Small intestine (tissue), 7 donors: ENCODE measurements around the gene EIF3F. TPM values are rescaled to one million over a fixed set of nuclear protein-coding genes. Genes with fewer than 3 reads are reported as not detected.

Experiments
- DNase-seq, 2 donors: peaks; one replicate each; pipeline versions ENCODE4 v3.0.0 to v3.0.0-alpha.2; 2013
- FAIRE-seq: peaks from 2 replicates; lab custom pipeline; 2012; peaks lifted over from hg19 to GRCh38; lab: Jason Lieb, UNC
- H3K27ac ChIP-seq, 3 donors: one replicate each; pipeline ENCODE4 v1.5.1; 2013; ENCODE audit warnings: low read length in 2 of 3, mild to moderate bottlenecking in 2 of 3, control low read depth in 1 of 3, inconsistent platforms in 1 of 3, low read depth in 1 of 3, moderate library complexity in 1 of 3
- H3K27me3 ChIP-seq, 3 donors: one replicate each; pipeline ENCODE4 v1.6.1; 2013; ENCODE audit warnings: low read length in 3 of 3, inconsistent platforms in 1 of 3; ENCODE audit not compliant: control insufficient read depth in 3 of 3, insufficient read depth in 3 of 3
- H3K36me3 ChIP-seq, 3 donors: one replicate each; pipeline ENCODE4 v1.6.1; 2013; ENCODE audit warnings: low read length in 3 of 3, inconsistent platforms in 1 of 3, low read depth in 1 of 3, mild to moderate bottlenecking in 1 of 3, moderate library complexity in 1 of 3; ENCODE audit not compliant: control insufficient read depth in 3 of 3, insufficient read depth in 2 of 3
- H3K4me1 ChIP-seq, 3 donors: one replicate each; pipeline ENCODE4 v1.6.1; 2013; ENCODE audit warnings: low read length in 2 of 3, inconsistent platforms in 1 of 3, low read depth in 1 of 3, mild to moderate bottlenecking in 1 of 3, moderate library complexity in 1 of 3; ENCODE audit not compliant: control insufficient read depth in 3 of 3, insufficient read depth in 2 of 3
- H3K4me3 ChIP-seq, 3 donors: one replicate each; pipeline ENCODE4 v1.5.1; 2013; ENCODE audit warnings: low read length in 3 of 3, control low read depth in 1 of 3, inconsistent platforms in 1 of 3, low read depth in 1 of 3, mild to moderate bottlenecking in 1 of 3, moderate library complexity in 1 of 3
- H3K9me3 ChIP-seq, 2 donors: one replicate each; pipeline ENCODE4 v1.6.1; 2013; ENCODE audit warnings: low read depth in 1 of 2, low read length in 1 of 2; ENCODE audit not compliant: control insufficient read depth in 2 of 2, insufficient read depth in 1 of 2
- WGBS, 3 donors: extraction: QIAGEN DNeasy Blood & Tissue Kit; methylation state at CpG; one replicate each; pipeline ENCODE4 v1.1.7; 2013; 5-methylcytosine and 5-hydroxymethylcytosine counted together
- polyA plus RNA-seq, 4 donors: library from polyadenylated mRNA; stranded (reverse) in 3 of 4; unstranded in 1 of 4; fragments of 200-250 nt in 3 of 4; fragments of 120-200 nt in 1 of 4; gene quantifications; one replicate each; pipeline versions ENCODE4 v1.2.1 to v1.2.3, GENCODE V29; 2013
- donor health status: healthy with polysubstance abuse.
- donor health status: control.
- donor health status: control.
- donor health status: Bipolar disorder and iron deficiency.
- donor health status: healthy.

Gene EIF3F
- polyA plus RNA-seq, 4 donors = 371 to 530 (median 444) TPM

- no peak overlapping the region for H3K27ac ChIP-seq
- WGBS, 3 donors = 72 to 85% (median 80%) methylated on average over 5 of the region's 5 CpGs
- H3K4me1 ChIP-seq = no peaks in the 10 kb centered on the region
- no peak overlapping the region for H3K4me3 ChIP-seq
- no peaks in the 10 kb centered on the region for H3K36me3 ChIP-seq
- DNase-seq (no peak), FAIRE-seq (no peak)
- peaks cover 0 to 49% (median 8%) of the 10 kb centered on the region in 3 donors for H3K27me3 ChIP-seq
- no peaks in the 10 kb centered on the region for H3K9me3 ChIP-seq
Observed at GRCh38 chr11:8013833-8014232, 26.7 kb downstream of the EIF3F start.

GRCh38 chr11:8015753-8016239, 28.7 kb downstream of the EIF3F start:
- DNase-seq (no peak), FAIRE-seq (no peak)
- H3K4me3 ChIP-seq = no peak overlapping the region
- H3K27me3 ChIP-seq = peaks cover 0 to 65% (median 6%) of the 10 kb centered on the region in 3 donors
- no peaks in the 10 kb centered on the region for H3K4me1 ChIP-seq
- no peaks in the 10 kb centered on the region for H3K9me3 ChIP-seq
- no peaks in the 10 kb centered on the region for H3K36me3 ChIP-seq
- 57 to 62% (median 58%) methylated on average over 4 of the region's 4 CpGs for WGBS, 3 donors
- no peak overlapping the region for H3K27ac ChIP-seq

- Histone ChIP-seq H3K4me3 (no peak overlapping the region), H3K9me3 (no peaks in the 10 kb centered on the region), H3K27me3 (peaks cover 0 to 70% (median 6%) of the 10 kb centered on the region in 3 donors), H3K4me1 (no peaks in the 10 kb centered on the region), H3K36me3 (no peaks in the 10 kb centered on the region), H3K27ac (no peak overlapping the region)
- no peak for FAIRE-seq
- DNase-seq = no peak
- 18 to 31% (median 19%) methylated on average over 4 of the region's 4 CpGs for WGBS, 3 donors
Observed at GRCh38 chr11:8016440-8016839, 29.3 kb downstream of the EIF3F start.

- no peaks in the 10 kb centered on the region for H3K9me3 ChIP-seq
- no peak overlapping the region for H3K4me3 ChIP-seq
- peaks cover 0 to 67% (median 6%) of the 10 kb centered on the region in 3 donors for H3K27me3 ChIP-seq
- no peak overlapping the region for H3K27ac ChIP-seq
- DNase-seq (no peak), FAIRE-seq (no peak)
- WGBS, 3 donors = 88 to 97% (median 92%) methylated on average over 2 of the region's 2 CpGs
- no peaks in the 10 kb centered on the region for H3K36me3 ChIP-seq
- no peaks in the 10 kb centered on the region for H3K4me1 ChIP-seq
Observed at GRCh38 chr11:8017071-8017470, 29.9 kb downstream of the EIF3F start.

- H3K27ac ChIP-seq = no peak overlapping the region
- H3K4me1 ChIP-seq = no peaks in the 10 kb centered on the region
- H3K9me3 ChIP-seq = no peaks in the 10 kb centered on the region
- FAIRE-seq (no peak), DNase-seq (no peak)
- no peaks in the 10 kb centered on the region for H3K36me3 ChIP-seq
- WGBS, 3 donors = 26 to 40% (median 36%) methylated on average over 13 of the region's 13 CpGs
- no peak overlapping the region for H3K4me3 ChIP-seq
- peaks cover 0 to 61% (median 6%) of the 10 kb centered on the region in 3 donors for H3K27me3 ChIP-seq
Observed at GRCh38 chr11:8017894-8018483, 30.9 kb downstream of the EIF3F start.

GRCh38 chr11:8018484-8019313, 31.6 kb downstream of the EIF3F start:
- Histone ChIP-seq H3K27ac (peak overlapping the region in 2 of 3 donors; percentile 28 to 29), H3K9me3 (no peaks in the 10 kb centered on the region), H3K4me3 (peak overlapping the region in 2 of 3 donors; percentile 39), H3K4me1 (no peaks in the 10 kb centered on the region), H3K27me3 (peaks cover 0 to 62% (median 6%) of the 10 kb centered on the region in 3 donors), H3K36me3 (no peaks in the 10 kb centered on the region)
- 1 to 5% (median 2%) methylated on average over 52 to 62 of the region's 62 CpGs for WGBS, 3 donors
- FAIRE-seq = no peak
- DNase-seq = peak; percentile 25 to 70

GRCh38 chr11:8019314-8020243, 32.4 kb downstream of the EIF3F start:
- H3K4me1 ChIP-seq = no peaks in the 10 kb centered on the region
- peak in 1 of 2 donors; percentile 24 for DNase-seq
- H3K27ac ChIP-seq = peak overlapping the region in 1 of 3 donors; percentile 28
- peak overlapping the region in 2 of 3 donors; percentile 39 for H3K4me3 ChIP-seq
- WGBS, 3 donors = 1 to 2% (median 1%) methylated on average over 54 to 84 of the region's 84 CpGs
- no peaks in the 10 kb centered on the region for H3K9me3 ChIP-seq
- no peak for FAIRE-seq
- peaks cover 0 to 63% (median 6%) of the 10 kb centered on the region in 3 donors for H3K27me3 ChIP-seq
- no peaks in the 10 kb centered on the region for H3K36me3 ChIP-seq

- H3K4me3 ChIP-seq = no peak overlapping the region
- H3K27ac ChIP-seq = no peak overlapping the region
- 34 to 58% (median 55%) methylated on average over 7 of the region's 7 CpGs for WGBS, 3 donors
- DNase-seq (no peak), FAIRE-seq (no peak)
- H3K27me3 ChIP-seq = peaks cover 0 to 62% (median 4%) of the 10 kb centered on the region in 3 donors
- H3K9me3 ChIP-seq = no peaks in the 10 kb centered on the region
- no peaks in the 10 kb centered on the region for H3K4me1 ChIP-seq
- H3K36me3 ChIP-seq = no peaks in the 10 kb centered on the region
Observed at GRCh38 chr11:8020244-8020597, 33.1 kb downstream of the EIF3F start.
